ENCODE measurements around the gene MEDAG.

DNA sequence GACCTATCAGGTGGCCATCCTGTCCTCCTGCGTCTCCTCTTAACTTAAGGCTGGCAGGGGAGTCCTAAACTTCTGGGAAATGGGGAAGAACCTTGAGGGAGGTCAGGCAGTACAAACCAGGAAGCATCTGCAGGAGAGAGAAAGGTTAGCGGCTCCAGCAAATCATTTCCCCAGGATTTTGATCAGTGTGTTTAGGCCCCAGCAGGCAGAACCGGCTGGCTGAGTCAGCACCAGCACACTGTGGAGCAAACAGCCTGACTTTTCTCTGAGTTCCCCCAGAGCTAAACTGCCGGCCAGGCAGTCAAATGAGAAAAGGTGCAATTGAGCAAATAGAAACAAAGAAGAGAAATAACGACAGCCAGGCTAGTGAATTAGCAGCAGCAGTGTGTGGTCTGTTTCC, 46.7 kb upstream of the MEDAG start:
- TF ChIP-seq, protein P1, sequence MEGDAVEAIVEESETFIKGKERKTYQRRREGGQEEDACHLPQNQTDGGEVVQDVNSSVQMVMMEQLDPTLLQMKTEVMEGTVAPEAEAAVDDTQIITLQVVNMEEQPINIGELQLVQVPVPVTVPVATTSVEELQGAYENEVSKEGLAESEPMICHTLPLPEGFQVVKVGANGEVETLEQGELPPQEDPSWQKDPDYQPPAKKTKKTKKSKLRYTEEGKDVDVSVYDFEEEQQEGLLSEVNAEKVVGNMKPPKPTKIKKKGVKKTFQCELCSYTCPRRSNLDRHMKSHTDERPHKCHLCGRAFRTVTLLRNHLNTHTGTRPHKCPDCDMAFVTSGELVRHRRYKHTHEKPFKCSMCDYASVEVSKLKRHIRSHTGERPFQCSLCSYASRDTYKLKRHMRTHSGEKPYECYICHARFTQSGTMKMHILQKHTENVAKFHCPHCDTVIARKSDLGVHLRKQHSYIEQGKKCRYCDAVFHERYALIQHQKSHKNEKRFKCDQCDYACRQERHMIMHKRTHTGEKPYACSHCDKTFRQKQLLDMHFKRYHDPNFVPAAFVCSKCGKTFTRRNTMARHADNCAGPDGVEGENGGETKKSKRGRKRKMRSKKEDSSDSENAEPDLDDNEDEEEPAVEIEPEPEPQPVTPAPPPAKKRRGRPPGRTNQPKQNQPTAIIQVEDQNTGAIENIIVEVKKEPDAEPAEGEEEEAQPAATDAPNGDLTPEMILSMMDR (IDR thresholded peaks at IDR 0.05): no peak
- TF ChIP-seq POLR2A (IDR thresholded peaks at IDR 0.05): no peak
